ENCODE results near the gene ERN1. TPM values are rescaled to one million over a fixed set of nuclear protein-coding genes. Genes with fewer than 3 reads are reported as not detected.

The ERN1 gene
- total RNA-seq, 2 donors from 2014 or later, result 9.0 to 13.7 TPM

DNA sequence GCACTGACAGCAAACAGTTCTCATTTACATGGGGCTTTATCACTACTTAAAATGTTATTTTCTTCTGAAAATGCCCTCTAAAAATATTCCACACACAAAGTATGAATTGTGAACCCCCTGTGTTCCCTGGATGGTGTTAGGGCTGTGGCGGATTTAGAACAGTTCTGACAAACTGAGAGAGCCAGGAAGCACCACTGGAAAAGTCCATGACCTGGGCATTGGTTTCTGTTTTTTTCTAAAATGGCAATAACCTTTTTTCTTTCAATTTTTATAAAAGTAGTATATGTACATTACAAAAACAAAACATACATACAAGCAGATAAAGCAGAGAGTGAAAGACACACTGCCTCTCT lies 21.0 kb upstream of the ERN1 start:
- Histone ChIP-seq H3K36me3 (ENCODE audit: control insufficient read depth, insufficient read depth, low read length) (peaks cover 18% of the 10 kb centered on the region), H3K27me3 (ENCODE audit: control insufficient read depth, insufficient read depth, low read length, poor library complexity, severe bottlenecking) (no peaks in the 10 kb centered on the region), H3K9ac (ENCODE audit: extremely low read depth, low read length, poor library complexity, severe bottlenecking) (no peak overlapping the region), H3K4me3 (ENCODE audit: low read length) (no peak overlapping the region), H3K9me3 (ENCODE audit: control insufficient read depth, low read length) (no peaks in the 10 kb centered on the region), H3K4me1 (ENCODE audit: control insufficient read depth, insufficient read depth, low read length) (no peaks in the 10 kb centered on the region), H3K27ac (ENCODE audit: low read depth, low read length) (no peak overlapping the region)
- 90% methylated on average over 1 of the region's 1 CpG; no CpG with 5 or more reads in 1 of the 2 experiments for WGBS, 2 experiments (ENCODE audit: insufficient coverage in 1 of 2, insufficient read length in 1 of 2)
- DNase-seq, result no peak
- no peak overlapping the region for H3K27ac Mint-ChIP-seq
- H3K27me3 Mint-ChIP-seq (ENCODE audit: insufficient read depth), result no peaks in the 10 kb centered on the region
- no peaks in the 10 kb centered on the region for H3K9me3 Mint-ChIP-seq
- peaks cover 18% of the 10 kb centered on the region for H3K4me1 Mint-ChIP-seq
- no peak for TF ChIP-seq CTCF (conservative IDR thresholded peaks at IDR 0.05)
- H3K4me3 Mint-ChIP-seq, result no peak overlapping the region
- H3K36me3 Mint-ChIP-seq (ENCODE audit: low read depth), result peaks cover 30% of the 10 kb centered on the region

GRCh38 chr17:64150237-64151015 lies 20.5 kb upstream of the ERN1 start:
- no peaks in the 10 kb centered on the region for H3K9me3 Mint-ChIP-seq

DNA sequence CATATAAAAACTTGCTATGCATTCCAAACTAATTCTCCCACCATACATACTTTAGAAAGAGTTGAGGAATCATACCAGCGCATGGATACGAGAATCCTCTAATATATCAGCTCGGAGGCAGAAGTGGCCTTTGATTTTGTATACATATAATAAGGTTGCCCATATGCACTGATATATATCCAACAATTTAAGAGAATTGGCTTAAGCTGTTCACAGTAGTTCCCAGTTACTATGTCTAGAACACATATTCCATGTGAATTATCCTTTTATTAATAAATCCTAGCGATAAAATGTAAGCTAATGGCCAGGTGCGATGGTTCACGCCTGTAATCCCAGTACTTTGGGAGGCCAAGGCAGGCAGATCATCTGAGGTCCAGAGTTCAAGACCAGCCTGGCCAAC lies 19.3 kb upstream of the ERN1 start:
- WGBS, 2 experiments (ENCODE audit: insufficient coverage in 1 of 2, insufficient read length in 1 of 2), result 97 to 100% methylated on average over 1 to 6 of the region's 6 CpGs

More at GRCh38 chr17:64150237-64151015, 20.5 kb upstream of the ERN1 start:
- peak; percentile 41 for DNase-seq
- H3K27ac ChIP-seq (ENCODE audit: low read depth, low read length), result no peak overlapping the region
- peaks cover 18% of the 10 kb centered on the region for H3K36me3 ChIP-seq (ENCODE audit: control insufficient read depth, insufficient read depth, low read length)
- no peaks in the 10 kb centered on the region for H3K27me3 Mint-ChIP-seq (ENCODE audit: insufficient read depth)
- TF ChIP-seq CTCF (conservative IDR thresholded peaks at IDR 0.05), result no peak
- no peaks in the 10 kb centered on the region for H3K4me1 ChIP-seq (ENCODE audit: control insufficient read depth, insufficient read depth, low read length)
- 87 to 93% methylated on average over 5 of the region's 5 CpGs for WGBS, 2 experiments (ENCODE audit: insufficient coverage in 1 of 2, insufficient read length in 1 of 2)
- H3K9ac ChIP-seq (ENCODE audit: extremely low read depth, low read length, poor library complexity, severe bottlenecking), result no peak overlapping the region
- no peak overlapping the region for H3K4me3 Mint-ChIP-seq
- H3K4me1 Mint-ChIP-seq, result peaks cover 18% of the 10 kb centered on the region
- H3K36me3 Mint-ChIP-seq (ENCODE audit: low read depth), result peaks cover 30% of the 10 kb centered on the region
- H3K27ac Mint-ChIP-seq, result no peak overlapping the region
- no peaks in the 10 kb centered on the region for H3K9me3 ChIP-seq (ENCODE audit: control insufficient read depth, low read length)
- H3K4me3 ChIP-seq (ENCODE audit: low read length), result no peak overlapping the region
- H3K27me3 ChIP-seq (ENCODE audit: control insufficient read depth, insufficient read depth, low read length, poor library complexity, severe bottlenecking), result no peaks in the 10 kb centered on the region

More for the DNA sequence above, 19.3 kb upstream of the ERN1 start:
- Histone ChIP-seq H3K4me1 (ENCODE audit: control insufficient read depth, insufficient read depth, low read length) (no peaks in the 10 kb centered on the region), H3K4me3 (ENCODE audit: low read length) (no peak overlapping the region), H3K9ac (ENCODE audit: extremely low read depth, low read length, poor library complexity, severe bottlenecking) (no peak overlapping the region), H3K27ac (ENCODE audit: low read depth, low read length) (no peak overlapping the region), H3K36me3 (ENCODE audit: control insufficient read depth, insufficient read depth, low read length) (peaks cover 18% of the 10 kb centered on the region), H3K27me3 (ENCODE audit: control insufficient read depth, insufficient read depth, low read length, poor library complexity, severe bottlenecking) (no peaks in the 10 kb centered on the region), H3K9me3 (ENCODE audit: control insufficient read depth, low read length) (no peaks in the 10 kb centered on the region)
- H3K9me3 Mint-ChIP-seq, result no peaks in the 10 kb centered on the region
- no peaks in the 10 kb centered on the region for H3K27me3 Mint-ChIP-seq (ENCODE audit: insufficient read depth)
- H3K36me3 Mint-ChIP-seq (ENCODE audit: low read depth), result peaks cover 29% of the 10 kb centered on the region
- DNase-seq, result peak; percentile 19
- H3K4me3 Mint-ChIP-seq, result no peak overlapping the region
- H3K4me1 Mint-ChIP-seq, result peaks cover 14% of the 10 kb centered on the region
- H3K27ac Mint-ChIP-seq, result no peak overlapping the region
- TF ChIP-seq CTCF (conservative IDR thresholded peaks at IDR 0.05), result no peak
